Subcutaneous abdominal adipose tissue (tissue), 5 donors: ENCODE results near the gene TRIM28.
A peak's percentile ranks its signal among the peaks of the same experiment; 100 is the strongest.

ENCODE experiments used
- H3K27ac ChIP-seq: one replicate; pipeline ENCODE4 v1.7.0; 2013; ENCODE audit warnings: low read depth, mild to moderate bottlenecking, inconsistent platforms, low read length, moderate library complexity
- H3K27me3 ChIP-seq, 5 donors: one replicate each; pipeline ENCODE4 v1.7.0; 2013; ENCODE audit warnings: low read length in 5 of 5, inconsistent platforms in 1 of 5; ENCODE audit not compliant: control insufficient read depth in 5 of 5, insufficient read depth in 4 of 5
- H3K36me3 ChIP-seq, 5 donors: one replicate each; pipeline ENCODE4 v1.7.0; 2013; ENCODE audit warnings: low read length in 5 of 5; ENCODE audit not compliant: control insufficient read depth in 5 of 5, insufficient read depth in 5 of 5
- H3K4me1 ChIP-seq, 5 donors: one replicate each; pipeline ENCODE4 v1.7.0; 2013; ENCODE audit warnings: low read length in 5 of 5, mild to moderate bottlenecking in 3 of 5, moderate library complexity in 1 of 5; ENCODE audit not compliant: control insufficient read depth in 5 of 5, insufficient read depth in 5 of 5
- H3K4me3 ChIP-seq, 5 donors: one replicate each; pipeline ENCODE4 v1.7.0; 2013; ENCODE audit warnings: low read length in 5 of 5, low read depth in 1 of 5
- H3K9ac ChIP-seq, 5 donors: one replicate each; pipeline ENCODE4 v1.7.0; 2013; ENCODE audit warnings: low read length in 5 of 5, mild to moderate bottlenecking in 4 of 5, moderate library complexity in 3 of 5
- H3K9me3 ChIP-seq, 5 donors: one replicate each; pipeline ENCODE4 v1.7.0; 2013; ENCODE audit warnings: low read length in 5 of 5; ENCODE audit not compliant: control insufficient read depth in 5 of 5
- donor health status: healthy.
- donor health status: healthy.
- donor health status: healthy.
- donor health status: healthy.
- donor health status: healthy.

TRIM28 gene

GRCh38 chr19:58579473-58580142, 35.7 kb downstream of the TRIM28 start:
- H3K36me3 ChIP-seq: peaks cover 0 to 30% (median 18%) of the 10 kb centered on the region in 5 donors
- H3K9ac ChIP-seq: peak overlapping the region in 1 of 5 donors; percentile 13
- H3K9me3 ChIP-seq: no peaks in the 10 kb centered on the region
- H3K27ac ChIP-seq: no peak overlapping the region
- H3K4me1 ChIP-seq: peaks cover 2 to 19% (median 14%) of the 10 kb centered on the region in 5 donors
- no peak overlapping the region for H3K4me3 ChIP-seq
- no peaks in the 10 kb centered on the region for H3K27me3 ChIP-seq

DNA sequence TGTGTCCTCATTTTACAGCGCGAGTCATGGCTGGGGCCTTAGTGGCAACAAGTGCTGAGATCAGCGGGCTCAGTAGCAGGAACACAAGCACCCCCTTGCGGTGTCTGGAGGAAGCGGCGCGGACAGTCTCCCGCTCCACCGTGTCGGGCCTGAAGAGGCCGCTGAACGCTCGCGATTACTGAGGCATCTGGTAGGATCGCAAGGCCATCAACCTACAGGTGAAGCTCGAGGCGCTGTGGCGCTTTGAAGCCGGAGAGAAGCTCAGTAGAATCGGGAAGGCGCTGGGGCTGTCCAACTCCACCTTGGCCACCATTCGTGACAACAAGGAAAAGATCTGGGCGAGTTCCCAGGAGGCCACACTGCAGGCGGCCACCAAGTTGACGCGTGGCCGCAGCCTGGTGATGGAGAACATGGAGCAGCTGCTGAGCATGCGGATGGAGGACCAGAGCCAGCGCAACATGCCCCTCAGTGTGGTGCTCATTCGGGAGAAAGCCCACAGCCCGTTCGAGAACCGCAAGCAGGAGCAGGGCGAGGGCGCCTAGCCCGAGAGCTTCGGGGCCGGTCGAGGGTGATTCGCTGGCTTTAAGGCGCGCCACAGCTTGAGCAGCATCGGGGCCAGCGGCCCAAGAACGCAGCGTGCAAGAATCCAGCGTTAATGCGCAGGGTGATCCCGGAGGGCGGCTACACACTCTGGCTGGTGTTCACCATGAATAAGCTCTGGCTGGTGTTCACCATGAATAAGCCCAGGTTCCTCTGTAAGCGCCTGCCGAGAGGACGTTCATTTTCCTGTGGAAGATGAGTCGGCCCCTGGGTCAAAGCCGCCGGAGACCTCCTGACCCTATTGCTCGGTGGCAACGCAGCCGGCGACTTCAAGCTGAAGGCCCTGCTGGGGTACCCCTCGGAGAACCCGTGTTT, 37.6 kb downstream of the TRIM28 start:
- Histone ChIP-seq H3K27ac (no peak overlapping the region), H3K9ac (peak overlapping the region in 4 of 5 donors; percentile 0 to 59 (median 51)), H3K36me3 (peaks cover 0 to 30% (median 18%) of the 10 kb centered on the region in 5 donors), H3K9me3 (no peaks in the 10 kb centered on the region), H3K4me1 (peaks cover 2 to 11% (median 8%) of the 10 kb centered on the region in 5 donors), H3K4me3 (no peak overlapping the region), H3K27me3 (no peaks in the 10 kb centered on the region)

DNA sequence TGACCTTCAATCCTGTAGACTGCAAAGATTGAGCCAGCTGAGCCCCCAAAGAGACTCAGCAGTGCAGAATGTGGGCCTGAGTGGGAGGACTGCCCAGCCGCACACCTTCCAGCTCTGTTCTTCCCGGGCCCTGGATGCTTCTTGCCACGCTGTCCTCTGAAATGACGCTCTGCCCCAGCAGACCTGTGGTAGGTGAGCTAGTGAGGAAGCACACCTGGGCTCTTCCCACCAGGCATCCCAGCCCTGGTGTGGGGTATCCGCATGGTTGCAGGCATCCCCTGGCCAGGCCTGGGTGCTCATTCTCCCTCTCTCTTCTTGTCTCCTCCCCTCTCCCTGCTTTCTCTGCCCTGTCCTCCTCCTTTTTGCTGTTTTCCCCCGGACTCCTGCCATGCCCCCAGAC, 39.1 kb downstream of the TRIM28 start:
- Histone ChIP-seq H3K27me3 (no peaks in the 10 kb centered on the region), H3K4me1 (peaks cover 2 to 11% (median 8%) of the 10 kb centered on the region in 5 donors), H3K9me3 (no peaks in the 10 kb centered on the region), H3K27ac (no peak overlapping the region), H3K4me3 (no peak overlapping the region), H3K36me3 (peaks cover 0 to 30% (median 18%) of the 10 kb centered on the region in 5 donors), H3K9ac (no peak overlapping the region)

DNA sequence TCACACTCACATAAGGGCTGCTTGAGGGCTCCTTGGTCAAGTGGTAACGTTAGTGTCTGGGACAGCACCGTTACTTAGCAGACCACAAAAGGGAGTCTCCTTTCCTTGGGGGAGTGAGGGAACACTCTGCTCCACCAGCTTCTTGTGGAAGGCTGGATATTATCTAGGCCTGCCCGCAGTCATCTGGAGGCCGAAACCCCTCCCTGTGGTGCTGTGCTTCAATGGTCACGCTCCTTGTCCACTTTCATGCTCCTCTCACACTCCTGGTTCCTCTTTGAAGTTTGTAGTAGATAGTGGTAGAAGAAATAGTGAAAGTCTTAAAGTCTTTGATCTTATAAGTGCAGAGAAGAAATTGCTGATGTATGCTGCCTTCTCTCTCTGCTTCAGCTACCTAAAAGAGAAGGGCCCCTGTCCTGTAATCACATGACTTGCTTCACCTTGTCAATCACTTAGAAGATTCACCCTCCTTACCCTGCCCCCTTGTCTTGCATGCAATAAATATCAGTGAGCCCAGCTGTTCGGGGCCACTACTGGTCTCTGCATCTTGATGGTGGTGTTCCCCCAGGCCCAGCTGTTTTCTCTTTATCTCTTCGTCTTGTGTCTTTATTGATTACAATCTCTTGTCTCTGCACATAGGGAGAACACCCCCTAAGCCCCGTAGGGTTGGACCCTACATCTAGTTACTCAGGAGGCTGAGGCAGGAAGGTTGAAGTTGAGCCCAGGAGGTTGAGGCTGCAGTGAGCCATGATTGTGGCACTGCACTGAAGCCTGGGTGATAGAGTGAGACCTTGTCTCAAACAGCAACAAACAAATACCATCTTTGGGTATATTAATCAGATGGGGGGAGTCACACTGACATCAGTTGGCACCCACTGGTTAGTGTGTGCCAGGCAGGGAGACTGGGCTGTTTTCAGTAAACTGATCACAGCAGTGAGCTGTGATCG, 40.9 kb downstream of the TRIM28 start:
- Histone ChIP-seq H3K9me3 (no peaks in the 10 kb centered on the region), H3K27ac (no peak overlapping the region), H3K9ac (no peak overlapping the region)

DNA sequence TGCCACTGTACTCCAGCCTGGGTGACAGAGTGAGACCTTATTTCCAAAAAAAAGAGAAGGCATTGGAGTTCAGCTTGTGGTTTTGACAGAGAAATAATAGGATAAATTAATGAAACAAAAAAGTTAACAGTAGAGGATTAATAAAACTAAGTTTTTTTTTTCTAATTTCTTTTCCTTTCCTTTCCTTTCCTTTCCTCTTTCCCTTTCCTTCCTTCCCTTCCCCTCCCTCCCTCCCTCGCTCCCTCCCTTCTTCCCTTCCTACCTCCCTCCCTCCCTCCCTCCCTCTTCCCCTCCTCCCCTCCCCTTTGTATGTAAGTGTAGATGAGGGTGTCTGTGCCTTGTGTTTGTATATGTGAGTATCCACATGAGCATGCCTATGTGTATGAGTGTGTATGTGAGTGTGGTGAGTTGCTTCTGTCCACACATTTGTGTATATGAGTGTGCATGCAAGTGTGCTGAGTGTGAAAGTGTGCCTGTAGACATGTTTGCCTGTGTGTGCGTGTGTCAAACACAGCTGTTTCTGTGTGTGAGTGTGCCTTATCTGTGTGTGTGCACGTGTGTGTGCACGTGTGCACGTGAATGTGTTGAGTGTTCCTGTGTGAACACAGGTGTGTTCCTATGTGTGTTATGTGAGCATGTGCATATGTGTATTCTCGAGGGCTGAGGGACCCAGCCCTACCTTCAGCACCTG, 41.7 kb downstream of the TRIM28 start:
- H3K9ac ChIP-seq: no peak overlapping the region
- peaks cover 0 to 30% (median 18%) of the 10 kb centered on the region in 5 donors for H3K36me3 ChIP-seq
- no peaks in the 10 kb centered on the region for H3K9me3 ChIP-seq
- H3K27me3 ChIP-seq: no peaks in the 10 kb centered on the region
- H3K27ac ChIP-seq: no peak overlapping the region
- no peak overlapping the region for H3K4me3 ChIP-seq
- H3K4me1 ChIP-seq: peaks cover 2 to 11% (median 8%) of the 10 kb centered on the region in 5 donors

More for the DNA sequence above, 40.9 kb downstream of the TRIM28 start:
- Histone ChIP-seq H3K36me3 (peaks cover 0 to 30% (median 18%) of the 10 kb centered on the region in 5 donors), H3K4me3 (no peak overlapping the region), H3K4me1 (peaks cover 2 to 11% (median 8%) of the 10 kb centered on the region in 5 donors), H3K27me3 (no peaks in the 10 kb centered on the region)

GRCh38 chr19:58586133-58586765, 42.4 kb downstream of the TRIM28 start:
- no peak overlapping the region for H3K27ac ChIP-seq
- H3K36me3 ChIP-seq: peaks cover 0 to 30% (median 18%) of the 10 kb centered on the region in 5 donors
- no peaks in the 10 kb centered on the region for H3K9me3 ChIP-seq
- no peak overlapping the region for H3K9ac ChIP-seq
- H3K27me3 ChIP-seq: no peaks in the 10 kb centered on the region
- peaks cover 2 to 6% (median 3%) of the 10 kb centered on the region in 5 donors for H3K4me1 ChIP-seq
- no peak overlapping the region for H3K4me3 ChIP-seq
